CD4-positive, alpha-beta T cell treated with Interferon alpha-2 for 1 hour (primary cell): Measurements from ENCODE around the gene PCDHGA3.
A peak's percentile ranks its signal among the peaks of the same experiment; 100 is the strongest.
"Not testable (repeated sequence)": the region's sequence is repeated elsewhere in the genome, so short reads cannot be mapped to it uniquely, and the experiment has no call there.

Experiments used
- DNase-seq, 2 donors: peaks; one replicate each; pipeline ENCODE4 v3.0.0-alpha.2; 2020 to 2022

The PCDHGA3 gene

DNA sequence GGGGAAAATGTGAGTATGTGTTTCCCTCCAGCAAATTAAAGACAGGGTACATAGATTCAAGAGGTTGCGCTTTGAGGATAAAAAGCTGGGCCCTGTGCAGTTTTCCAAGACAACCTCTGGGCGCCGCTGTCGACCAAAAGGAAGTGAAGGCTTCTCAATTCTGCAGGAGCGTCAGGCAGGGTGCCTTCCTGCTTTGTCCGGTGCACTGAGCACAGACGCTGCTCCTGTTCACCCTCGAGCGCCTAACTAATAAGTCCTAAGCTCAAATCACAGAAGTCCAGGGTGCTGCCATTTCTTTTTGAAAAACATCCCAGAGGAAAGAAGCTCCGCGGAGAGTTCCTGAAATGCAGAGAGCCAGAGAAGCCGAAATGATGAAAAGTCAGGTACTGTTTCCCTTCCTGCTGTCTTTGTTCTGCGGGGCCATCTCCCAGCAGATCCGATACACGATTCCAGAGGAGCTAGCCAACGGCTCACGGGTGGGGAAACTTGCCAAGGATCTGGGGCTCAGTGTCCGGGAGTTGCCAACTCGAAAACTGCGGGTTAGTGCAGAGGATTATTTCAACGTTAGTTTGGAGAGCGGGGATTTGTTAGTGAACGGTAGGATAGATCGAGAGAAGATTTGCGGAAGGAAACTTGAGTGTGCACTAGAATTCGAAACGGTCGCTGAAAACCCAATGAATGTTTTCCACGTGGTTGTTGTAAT, 6.4 kb downstream of the PCDHGA3 start, which contains the start of gene PCDHGB1:
PCDHGB1 (plus strand) TSS at position 183 of the 703 bp plus-strand sequence; CDS start at position 345, 162 bp downstream.
- peak; percentile 22 to 49 for DNase-seq

- no peak for DNase-seq
These were observed 8.0 kb downstream of the PCDHGA3 start for GRCh38 chr5:141351591-141351990.

GRCh38 chr5:141354900-141355469, 11.4 kb downstream of the PCDHGA3 start, which contains the start of gene PCDHGA4:
TSS of gene PCDHGA4 (plus strand) at chr5:141355021. CDS start at chr5:141355108, 87 bp downstream.
- DNase-seq: peak in 1 of 2 donors; percentile 19

GRCh38 chr5:141355641-141356040, 12.0 kb downstream of the PCDHGA3 start:
- no peak for DNase-seq

DNA sequence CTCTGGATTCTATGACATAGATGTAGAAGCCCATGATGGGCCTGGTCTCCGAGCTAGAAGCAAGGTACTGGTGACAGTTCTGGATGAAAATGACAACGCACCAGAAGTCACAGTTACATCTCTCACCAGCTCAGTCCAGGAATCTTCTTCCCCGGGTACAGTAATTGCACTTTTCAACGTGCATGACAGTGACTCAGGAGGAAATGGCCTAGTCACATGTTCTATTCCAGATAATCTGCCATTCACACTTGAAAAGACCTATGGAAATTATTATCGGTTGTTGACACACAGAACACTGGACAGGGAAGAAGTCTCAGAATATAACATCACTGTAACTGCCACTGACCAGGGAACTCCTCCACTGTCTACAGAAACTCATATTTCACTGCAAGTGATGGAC, 12.5 kb downstream of the PCDHGA3 start:
- DNase-seq: no peak

DNA sequence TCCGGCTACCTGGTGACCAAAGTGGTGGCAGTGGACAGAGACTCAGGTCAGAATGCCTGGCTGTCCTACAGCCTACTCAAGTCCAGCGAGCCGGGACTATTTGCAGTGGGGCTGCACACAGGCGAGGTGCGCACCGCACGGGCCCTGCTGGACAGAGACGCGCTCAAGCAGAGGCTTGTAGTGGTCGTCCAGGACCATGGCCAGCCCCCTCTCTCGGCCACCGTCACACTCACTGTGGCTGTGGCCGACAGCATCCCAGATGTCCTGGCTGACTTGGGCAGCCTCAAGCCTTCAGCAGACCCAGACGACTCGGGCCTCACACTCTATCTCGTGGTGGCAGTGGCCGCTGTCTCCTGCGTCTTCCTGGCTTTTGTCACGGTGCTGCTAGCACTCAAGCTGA, 13.3 kb downstream of the PCDHGA3 start:
- no peak for DNase-seq

GRCh38 chr5:141359790-141360426, 16.3 kb downstream of the PCDHGA3 start, which contains the start of gene PCDHGB2:
TSS of gene PCDHGB2 (plus strand) at chr5:141359994. CDS start at chr5:141360136, 142 bp downstream.
- DNase-seq: peak in 1 of 2 donors; percentile 51

GRCh38 chr5:141360685-141361084, 17.1 kb downstream of the PCDHGA3 start:
- DNase-seq: no peak

DNA sequence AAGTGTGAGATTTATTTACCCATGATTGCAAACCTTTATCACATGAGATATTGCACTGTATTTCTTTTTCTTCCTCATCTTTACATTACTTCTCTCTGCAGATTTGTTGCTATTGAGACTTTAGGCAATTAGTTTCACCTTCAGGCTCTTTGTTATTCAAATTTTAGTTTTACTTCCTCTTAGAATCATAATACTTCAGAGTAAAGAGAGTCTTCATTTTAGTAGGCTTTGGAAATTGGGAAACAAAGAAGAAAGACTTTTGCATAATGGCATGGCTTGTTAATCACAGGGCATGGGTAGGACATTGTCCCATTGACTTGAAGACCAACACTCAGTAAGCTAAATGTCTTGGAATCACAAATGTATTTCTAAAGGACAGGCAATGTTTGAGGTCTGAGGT, 19.1 kb downstream of the PCDHGA3 start:
- no peak for DNase-seq

- no peak for DNase-seq
These were observed 20.5 kb downstream of the PCDHGA3 start, which contains the start of gene PCDHGA5 for GRCh38 chr5:141363952-141364660. TSS of gene PCDHGA5 (plus strand) at chr5:141364162. CDS start at chr5:141364331, 169 bp downstream.

DNA sequence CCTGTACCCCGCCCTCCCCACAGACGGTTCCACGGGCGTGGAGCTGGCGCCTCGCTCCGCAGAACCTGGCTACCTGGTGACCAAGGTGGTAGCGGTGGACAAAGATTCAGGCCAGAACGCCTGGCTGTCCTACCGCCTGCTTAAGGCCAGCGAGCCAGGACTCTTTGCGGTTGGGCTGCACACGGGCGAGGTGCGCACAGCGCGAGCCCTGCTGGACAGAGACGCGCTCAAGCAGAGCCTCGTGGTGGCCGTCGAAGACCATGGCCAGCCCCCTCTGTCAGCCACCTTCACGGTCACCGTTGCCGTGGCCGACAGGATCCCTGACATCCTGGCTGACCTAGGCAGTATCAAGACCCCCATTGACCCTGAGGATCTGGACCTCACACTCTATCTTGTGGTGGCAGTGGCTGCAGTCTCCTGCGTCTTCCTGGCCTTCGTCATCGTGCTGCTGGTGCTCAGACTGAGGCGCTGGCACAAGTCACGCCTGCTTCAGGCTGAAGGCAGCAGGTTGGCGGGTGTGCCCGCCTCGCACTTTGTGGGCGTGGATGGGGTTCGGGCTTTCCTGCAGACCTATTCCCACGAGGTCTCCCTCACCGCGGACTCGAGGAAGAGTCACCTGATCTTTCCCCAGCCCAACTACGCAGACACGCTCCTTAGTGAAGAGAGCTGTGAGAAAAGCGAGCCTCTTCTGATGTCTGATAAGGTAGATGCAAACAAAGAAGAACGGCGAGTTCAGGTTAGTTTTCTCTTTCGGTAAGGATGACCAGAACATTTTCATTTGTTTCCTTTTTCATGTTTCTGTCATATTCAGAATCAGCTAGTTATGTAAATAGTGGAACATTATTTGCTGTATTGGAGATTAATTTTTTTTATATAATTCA, 22.6 kb downstream of the PCDHGA3 start:
- DNase-seq: no peak

DNA sequence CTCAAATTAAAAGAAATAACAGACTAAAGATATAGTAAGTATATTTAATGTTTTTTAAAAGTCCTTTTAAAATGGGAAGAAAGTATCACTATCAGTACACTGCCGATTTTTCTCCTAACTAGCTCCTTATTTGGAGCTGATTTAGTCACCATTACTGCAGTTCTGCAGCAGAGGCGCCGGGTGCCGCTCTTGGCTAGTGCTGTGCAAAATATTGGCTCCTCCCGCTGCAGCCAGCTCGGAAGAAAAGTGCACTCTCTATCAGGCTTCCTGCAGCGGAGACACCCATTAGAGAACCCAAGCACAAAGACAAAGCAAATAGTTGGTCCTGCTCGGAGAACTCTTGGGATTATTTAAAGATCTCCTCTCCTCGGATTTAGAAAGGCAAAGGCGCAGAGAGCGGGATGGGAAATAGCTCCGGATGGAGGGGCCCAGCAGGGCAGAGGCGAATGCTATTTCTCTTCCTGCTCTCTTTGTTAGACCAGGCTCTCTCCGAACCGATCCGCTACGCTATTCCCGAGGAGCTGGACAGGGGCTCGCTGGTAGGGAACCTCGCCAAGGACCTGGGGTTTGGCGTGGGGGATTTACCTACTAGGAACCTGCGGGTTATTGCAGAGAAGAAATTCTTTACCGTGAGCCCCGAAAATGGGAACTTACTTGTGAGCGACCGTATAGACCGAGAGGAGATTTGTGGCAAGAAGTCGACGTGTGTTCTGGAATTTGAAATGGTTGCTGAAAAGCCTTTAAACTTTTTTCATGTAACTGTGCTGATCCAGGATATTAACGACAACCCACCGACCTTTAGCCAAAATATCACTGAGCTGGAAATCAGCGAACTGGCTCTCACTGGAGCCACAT, 26.6 kb downstream of the PCDHGA3 start, which contains the start of gene PCDHGB3:
PCDHGB3 (plus strand) TSS at position 249 of the 855 bp plus-strand sequence; CDS start at position 402, 153 bp downstream.
- peak in 1 of 2 donors; percentile 54 for DNase-seq

- DNase-seq: no peak
These were observed 28.2 kb downstream of the PCDHGA3 start for GRCh38 chr5:141371572-141372475.

- DNase-seq: peak in 1 of 2 donors; percentile 21
These were observed 30.2 kb downstream of the PCDHGA3 start, which contains the start of gene PCDHGA6 for GRCh38 chr5:141373673-141374317. TSS of gene PCDHGA6 (plus strand) at chr5:141373891. CDS start at chr5:141374084, 193 bp downstream.

GRCh38 chr5:141374627-141375026, 31.0 kb downstream of the PCDHGA3 start:
- DNase-seq: no peak

DNA sequence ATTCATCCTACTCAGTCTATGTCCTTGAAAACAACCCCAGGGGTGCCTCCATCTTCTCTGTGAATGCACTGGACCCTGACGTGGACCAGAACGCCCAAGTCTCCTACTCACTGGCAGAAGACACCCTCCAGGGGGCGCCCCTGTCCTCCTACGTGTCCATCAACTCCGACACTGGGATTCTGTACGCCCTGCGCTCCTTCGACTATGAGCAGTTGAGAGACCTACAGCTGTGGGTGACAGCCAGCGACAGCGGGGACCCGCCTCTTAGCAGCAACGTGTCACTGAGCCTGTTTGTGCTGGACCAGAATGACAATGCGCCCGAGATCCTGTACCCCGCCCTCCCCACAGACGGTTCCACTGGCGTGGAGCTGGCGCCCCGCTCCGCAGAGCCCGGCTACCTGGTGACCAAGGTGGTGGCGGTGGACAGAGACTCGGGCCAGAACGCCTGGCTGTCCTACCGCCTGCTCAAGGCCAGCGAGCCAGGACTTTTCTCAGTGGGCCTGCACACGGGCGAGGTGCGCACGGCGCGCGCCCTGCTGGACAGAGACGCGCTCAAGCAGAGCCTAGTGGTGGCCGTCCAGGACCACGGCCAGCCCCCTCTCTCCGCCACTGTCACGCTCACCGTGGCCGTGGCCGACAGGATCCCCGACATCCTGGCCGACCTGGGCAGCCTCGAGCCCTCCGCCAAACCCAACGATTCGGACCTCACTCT, 32.0 kb downstream of the PCDHGA3 start:
- DNase-seq: not testable (repeated sequence)

- no peak for DNase-seq
These were observed 39.1 kb downstream of the PCDHGA3 start, which contains the start of gene PCDHGA7 for GRCh38 chr5:141382469-141383294. TSS of gene PCDHGA7 (plus strand) at chr5:141382742. CDS start at chr5:141382900, 158 bp downstream.
